ENCODE measurements around the gene GOLT1B.
A peak's percentile ranks its signal among the peaks of the same experiment; 100 is the strongest.

The GOLT1B gene

DNA sequence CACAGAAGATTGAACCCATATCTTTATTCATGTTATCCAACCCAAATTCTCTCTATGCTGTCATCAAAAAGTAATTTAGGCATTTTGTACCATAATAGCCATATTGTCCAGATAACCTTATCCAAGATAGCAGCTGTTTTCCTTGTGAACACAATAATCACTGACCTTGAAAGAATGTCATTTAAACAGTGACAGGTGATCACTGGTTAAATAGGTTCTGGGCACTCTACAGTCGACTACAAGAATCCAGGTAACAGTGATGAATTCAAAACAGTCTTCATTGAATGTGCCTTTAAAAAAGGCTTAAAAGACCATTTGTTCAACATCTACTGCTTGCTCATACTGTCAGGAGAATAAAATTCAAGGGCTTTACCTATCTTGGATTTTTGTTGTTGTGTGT lies 20.0 kb downstream of the GOLT1B start:
- DNase-seq (ENCODE audit: low read depth in 2 of 2, low spot score in 1 of 2), result no peak

DNA sequence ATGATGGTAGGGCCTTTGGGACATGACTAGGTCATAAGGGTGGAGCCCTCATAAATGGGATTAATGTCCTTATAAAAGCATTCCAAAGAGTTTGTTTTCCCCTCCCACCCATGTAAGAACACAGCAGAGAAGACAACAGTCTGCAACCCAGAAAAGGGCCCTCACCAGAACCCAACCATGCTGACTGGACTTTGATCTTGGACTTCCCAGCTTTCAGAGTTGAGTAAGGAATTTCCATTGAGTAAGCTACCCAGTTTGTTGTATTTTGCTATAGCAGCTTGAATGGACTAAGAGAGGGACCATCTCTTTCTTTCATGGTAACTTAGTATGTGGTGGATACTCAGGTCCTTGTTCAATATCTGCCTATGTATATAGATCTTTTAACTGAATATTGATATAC lies 21.6 kb downstream of the GOLT1B start:
- DNase-seq (ENCODE audit: low read depth in 2 of 2, low spot score in 1 of 2), result no peak

DNA sequence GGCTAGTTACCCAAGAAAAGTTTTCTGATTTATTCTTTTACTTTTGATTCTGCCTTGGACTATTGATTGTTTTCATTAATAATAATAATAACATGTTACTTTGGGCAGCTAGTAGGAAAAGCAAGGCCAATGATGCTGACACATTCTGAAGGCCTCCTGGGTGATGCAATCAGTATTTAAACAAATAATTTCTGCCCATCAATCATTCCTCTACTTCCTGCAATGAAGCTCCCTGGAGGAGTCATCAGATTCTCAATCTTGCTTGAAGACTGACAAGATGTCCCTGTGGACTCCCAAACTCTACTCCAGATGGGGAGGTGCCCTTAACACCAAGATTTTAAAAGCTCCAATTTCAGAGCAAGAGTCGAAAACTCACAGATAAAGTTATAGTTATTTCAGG lies 24.5 kb downstream of the GOLT1B start, which contains the start of gene SPX:
SPX (plus strand) TSS at position 244 of the 400 bp plus-strand sequence. CDS start 177 bp downstream, outside the sequence.
- DNase-seq (ENCODE audit: low read depth in 2 of 2, low spot score in 1 of 2), result no peak

DNA sequence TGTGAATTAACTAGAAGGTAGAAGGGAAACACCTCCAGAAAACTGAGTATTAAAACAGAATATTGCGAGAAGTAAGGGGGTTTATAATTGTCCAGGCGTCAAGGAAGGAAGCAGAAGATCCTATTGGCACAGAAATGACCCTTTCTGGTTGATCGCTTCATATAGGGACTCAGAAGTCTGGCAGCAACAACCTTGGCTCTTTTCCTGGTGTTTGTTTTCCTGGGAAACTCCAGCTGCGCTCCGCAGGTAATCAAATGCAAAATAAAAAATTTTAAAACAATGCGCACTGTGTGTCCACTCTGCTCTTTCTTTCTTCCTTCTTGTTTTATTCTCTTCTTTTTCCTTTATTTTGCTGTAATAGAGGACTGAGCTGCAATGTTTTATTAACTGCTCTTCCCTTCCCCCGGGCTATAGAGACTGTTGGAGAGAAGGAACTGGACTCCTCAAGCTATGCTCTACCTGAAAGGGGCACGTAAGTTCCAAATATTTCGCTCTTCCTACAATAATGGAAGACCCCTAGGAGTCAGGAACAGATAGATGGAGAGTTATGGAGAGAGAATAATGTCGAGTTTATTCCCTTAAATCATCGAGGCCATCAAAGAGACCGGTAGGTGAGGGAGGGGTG lies 25.2 kb downstream of the GOLT1B start:
- DNase-seq (ENCODE audit: low read depth in 2 of 2, low spot score in 1 of 2), result no peak

DNA sequence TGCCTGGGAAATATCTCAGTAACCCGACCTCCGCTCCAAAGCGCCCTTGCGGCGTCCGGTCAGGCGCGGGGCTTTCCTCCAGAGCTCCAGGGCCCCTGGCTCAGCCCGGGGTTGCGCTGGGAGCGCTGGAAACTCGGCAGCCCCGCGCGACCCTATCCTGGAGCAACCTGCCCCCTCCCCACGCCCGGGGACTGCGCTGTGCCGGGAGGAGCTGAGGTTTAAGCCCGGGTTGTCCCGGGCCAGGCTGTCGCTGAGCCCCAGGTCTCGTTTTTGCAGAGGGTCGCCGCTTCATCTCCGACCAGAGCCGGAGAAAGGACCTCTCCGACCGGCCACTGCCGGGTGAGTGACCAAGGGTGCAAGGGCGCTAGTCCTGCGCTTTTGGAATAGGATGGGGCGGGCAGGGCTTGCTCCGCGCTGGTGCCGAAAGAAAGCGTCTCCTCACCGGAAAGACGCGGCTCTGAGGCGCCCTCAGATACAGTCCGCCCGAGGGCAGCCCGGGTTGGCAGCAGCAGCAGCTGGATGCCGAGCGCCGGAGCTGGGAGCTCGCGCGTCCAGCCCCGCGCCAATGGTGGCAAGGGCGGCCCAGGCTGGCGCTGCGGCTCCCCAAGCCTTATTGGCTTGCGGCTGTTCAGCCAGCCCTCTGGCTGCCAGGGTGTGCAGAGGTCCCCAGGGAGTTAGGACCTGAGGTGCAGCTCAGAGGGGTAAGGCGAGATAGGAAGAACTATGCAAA lies 26.0 kb downstream of the GOLT1B start:
- peak in 1 of 2 donors; percentile 1 for DNase-seq (ENCODE audit: low read depth in 2 of 2, low spot score in 1 of 2)

DNA sequence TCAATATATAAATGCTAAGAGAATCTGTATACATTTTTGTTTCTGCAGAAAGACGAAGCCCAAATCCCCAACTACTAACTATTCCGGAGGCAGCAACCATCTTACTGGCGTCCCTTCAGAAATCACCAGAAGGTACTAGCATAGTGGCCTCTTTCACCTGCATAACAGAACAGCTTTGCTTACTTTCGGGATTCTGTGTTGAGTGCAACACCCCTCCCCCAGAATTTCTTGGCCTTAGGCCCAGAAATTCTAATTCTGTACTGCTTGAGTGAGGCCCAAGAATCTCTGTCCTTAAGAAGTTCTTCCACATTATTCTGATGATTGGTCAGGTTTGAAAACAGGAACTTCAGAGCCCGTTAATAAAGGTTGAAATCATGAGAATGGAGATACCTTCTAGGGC lies 27.4 kb downstream of the GOLT1B start:
- DNase-seq (ENCODE audit: low read depth in 2 of 2, low spot score in 1 of 2), result no peak

DNA sequence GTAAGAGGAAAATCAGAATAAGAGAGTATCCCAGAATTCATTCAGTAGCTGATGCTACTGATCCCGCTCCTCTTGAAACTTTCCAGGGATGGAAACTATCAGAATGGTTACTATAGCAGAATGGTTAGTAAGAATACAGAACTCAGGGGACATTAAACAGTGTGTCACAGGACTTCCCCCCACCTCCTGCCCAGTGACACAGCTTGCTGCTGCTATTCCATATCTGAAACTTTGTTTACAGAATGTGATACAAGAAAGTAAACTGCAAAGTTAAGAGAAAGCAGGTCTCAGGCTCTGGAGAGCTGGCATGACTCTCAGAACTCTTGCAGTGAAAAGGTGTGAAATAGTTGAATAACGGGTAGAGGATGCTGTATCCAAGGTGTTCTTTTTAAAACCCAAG lies 27.9 kb downstream of the GOLT1B start:
- DNase-seq (ENCODE audit: low read depth in 2 of 2, low spot score in 1 of 2), result no peak

DNA sequence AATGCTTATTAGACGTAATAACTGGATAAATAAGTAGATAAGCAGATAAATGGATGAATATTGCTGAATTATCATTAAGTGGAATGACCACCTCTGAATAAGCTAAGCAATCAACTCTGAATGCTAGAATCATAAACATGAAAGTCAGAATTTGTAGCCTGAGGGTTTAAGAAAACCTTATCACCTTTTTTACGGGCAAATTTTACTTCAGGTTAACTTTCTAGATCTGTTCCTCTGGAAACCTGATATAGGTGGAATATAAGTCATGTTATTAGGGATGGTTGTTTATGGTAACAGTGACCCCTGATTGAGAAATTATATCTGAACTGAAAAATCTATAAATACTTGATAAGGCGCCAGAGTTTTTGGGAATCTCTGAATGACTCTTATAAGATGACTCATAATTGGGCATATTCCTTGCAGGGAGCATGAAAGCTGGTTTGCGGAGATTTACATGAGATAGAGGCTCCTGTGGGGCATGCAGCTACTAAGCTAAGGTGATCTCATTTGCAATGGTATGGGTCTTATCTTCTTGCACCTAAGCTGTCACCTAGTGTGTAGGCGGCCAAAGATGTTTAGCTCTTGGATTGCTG lies 36.6 kb downstream of the GOLT1B start:
- no peak for DNase-seq (ENCODE audit: low read depth in 2 of 2, low spot score in 1 of 2)

DNA sequence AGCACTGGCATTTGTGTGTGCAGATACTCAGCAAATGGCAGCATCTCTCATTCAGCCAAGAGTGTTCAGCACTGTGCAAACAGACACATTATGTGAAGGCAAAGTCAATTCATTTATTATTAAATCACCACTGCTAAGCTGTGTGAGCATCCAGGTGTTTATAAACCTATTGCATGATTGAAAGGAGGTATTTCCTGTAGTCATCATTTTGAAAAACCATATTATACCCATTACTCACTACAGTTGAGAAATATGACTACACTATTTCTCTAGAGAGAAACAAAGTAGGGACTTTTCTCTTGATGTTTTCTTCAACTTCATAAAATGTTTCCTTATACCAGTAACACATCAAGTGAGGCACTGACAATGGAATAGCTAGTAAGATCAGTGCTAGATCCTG lies 38.2 kb downstream of the GOLT1B start:
- DNase-seq (ENCODE audit: low read depth in 2 of 2, low spot score in 1 of 2), result no peak

DNA sequence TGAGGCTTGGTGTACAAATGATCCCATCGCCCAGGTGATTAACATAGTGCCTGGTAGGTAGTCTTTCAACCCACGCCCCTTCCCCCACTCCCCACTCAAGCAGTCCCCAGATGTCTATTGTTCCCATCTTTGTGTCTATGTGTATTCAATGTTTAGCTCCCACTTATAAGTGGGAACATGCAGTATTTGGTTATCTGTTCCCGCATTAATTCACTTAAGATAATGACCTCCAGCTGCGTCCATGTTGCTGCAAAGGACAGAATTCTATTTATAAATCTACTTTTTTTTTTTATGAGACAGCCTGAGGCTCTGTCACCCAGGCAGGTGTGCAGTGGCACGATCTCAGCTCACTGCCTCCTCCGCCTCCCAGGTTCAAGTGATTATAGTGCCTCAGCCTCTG lies 40.2 kb downstream of the GOLT1B start:
- DNase-seq (ENCODE audit: low read depth in 2 of 2, low spot score in 1 of 2), result no peak

DNA sequence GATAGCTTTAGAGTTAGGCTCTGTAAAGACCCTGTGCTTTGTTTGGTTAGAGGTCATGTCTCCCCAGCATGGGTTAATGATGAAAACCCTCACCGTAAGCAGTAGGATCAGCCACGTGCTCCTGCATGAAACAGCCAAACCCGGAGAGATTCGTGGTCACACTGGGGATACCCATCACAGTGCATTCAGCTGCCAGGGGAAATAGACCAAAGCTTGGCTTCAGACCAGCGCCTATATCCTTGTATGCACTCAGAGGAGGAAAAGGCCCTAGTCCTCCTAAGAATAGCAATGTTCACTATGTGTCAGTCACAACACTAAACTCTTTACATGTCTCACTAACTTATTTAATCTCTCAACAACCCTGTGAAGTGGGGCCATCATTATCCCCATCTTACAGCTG lies 40.8 kb downstream of the GOLT1B start:
- DNase-seq (ENCODE audit: low read depth in 2 of 2, low spot score in 1 of 2), result no peak

DNA sequence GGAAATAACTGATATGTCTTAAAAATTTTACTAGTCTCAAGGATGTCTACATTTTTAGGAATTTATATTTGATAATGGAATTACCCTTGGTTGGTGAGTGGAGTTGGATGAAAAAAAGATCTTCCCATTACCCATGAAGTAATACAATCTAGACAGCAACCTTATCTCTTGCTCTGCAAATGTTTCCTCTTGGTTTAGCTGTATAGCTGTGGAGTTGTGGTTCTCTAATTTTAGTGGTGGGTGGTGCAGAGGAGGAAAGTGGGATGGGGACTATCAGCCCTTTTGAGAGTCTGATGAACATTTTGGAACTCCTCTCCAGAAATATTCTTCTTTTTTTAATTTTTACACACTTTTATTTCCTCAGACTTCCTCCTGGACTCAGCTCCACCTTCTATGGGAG lies 41.6 kb downstream of the GOLT1B start:
- DNase-seq (ENCODE audit: low read depth in 2 of 2, low spot score in 1 of 2), result no peak

DNA sequence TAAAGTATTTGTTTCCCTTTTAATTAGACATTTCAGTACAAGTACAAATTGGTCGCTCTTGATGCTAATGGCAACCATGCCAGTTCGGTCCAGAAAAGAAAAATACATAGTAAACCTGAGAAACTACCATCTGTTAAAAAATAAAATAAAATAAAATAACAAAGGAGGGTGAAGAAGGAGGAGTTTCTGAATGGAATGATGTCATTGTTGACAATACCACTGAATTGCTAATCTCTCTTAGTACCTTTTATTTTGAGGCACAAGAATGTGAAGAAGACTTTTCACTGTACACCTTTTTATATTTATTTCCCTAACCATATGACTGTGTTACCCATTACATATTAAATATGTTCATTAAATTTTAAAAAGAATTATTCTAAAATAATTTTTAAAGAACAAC lies 44.0 kb downstream of the GOLT1B start:
- DNase-seq (ENCODE audit: low read depth in 2 of 2, low spot score in 1 of 2), result no peak

DNA sequence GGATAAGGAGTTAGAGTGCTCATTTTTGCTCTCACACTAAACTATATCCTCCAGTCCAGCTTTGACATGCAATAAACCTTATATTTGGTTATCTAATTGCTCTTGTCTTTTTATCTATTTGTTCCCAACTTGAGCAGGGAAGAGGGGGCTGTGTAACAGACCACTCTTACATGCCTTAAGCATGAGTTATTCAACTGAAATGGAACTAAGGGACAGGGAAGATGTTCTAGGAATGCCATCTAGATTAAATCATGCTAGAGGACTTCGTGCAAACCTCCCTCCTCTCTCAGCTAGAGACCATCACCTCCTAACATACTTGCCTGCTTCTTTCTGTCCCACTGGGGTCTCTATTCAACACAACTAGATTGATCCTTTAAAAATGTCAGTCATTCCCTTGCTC lies 45.1 kb downstream of the GOLT1B start:
- DNase-seq (ENCODE audit: low read depth in 2 of 2, low spot score in 1 of 2), result no peak

DNA sequence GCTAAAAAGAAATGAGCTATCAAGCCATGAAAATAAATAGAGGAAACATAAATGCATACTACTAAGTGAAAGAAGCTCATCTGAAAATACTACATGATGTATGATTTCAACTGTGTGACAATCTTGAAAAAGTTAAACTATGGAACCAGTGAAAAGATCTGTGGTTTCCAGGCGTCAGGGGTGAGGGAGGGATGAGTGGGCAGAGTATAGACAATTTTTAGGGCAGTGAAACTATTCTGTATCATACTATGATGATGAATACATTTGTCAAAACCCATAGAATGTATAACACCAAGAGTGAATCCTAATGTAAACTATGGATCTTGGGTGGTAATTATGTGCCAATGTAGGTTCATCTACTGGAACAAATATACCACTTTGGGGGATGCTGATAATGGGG lies 45.8 kb downstream of the GOLT1B start:
- no peak for DNase-seq (ENCODE audit: low read depth in 2 of 2, low spot score in 1 of 2)

DNA sequence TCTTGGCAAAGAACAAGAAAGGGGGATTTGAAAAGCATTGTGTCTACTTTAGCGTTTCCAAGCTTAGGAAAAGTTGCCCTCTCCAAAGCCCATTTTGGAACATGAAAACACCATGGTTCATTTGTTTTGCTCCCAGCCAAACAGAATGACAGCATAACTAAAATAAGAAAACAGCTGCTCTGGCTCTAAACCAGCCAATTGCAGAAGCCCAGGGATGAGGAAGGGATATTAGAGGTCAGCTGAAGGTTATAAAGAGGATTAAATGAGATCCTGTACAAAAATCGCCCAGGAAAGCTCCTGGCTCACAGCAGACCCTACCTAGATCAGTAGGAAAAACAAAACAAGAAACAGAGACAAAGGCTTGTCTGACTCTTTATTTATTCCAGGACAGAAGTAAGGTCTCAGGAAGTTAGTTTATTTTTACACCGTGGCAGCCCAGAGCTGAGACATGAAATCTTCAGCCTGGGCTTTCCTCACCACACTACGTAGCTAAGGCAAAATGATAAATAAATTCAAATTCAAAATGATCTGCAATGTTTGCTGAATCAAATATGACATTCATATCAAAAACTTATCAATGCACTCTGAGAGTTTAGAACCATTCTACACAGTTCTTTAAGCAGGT lies 50.4 kb downstream of the GOLT1B start:
- DNase-seq (ENCODE audit: low read depth in 2 of 2, low spot score in 1 of 2), result no peak

DNA sequence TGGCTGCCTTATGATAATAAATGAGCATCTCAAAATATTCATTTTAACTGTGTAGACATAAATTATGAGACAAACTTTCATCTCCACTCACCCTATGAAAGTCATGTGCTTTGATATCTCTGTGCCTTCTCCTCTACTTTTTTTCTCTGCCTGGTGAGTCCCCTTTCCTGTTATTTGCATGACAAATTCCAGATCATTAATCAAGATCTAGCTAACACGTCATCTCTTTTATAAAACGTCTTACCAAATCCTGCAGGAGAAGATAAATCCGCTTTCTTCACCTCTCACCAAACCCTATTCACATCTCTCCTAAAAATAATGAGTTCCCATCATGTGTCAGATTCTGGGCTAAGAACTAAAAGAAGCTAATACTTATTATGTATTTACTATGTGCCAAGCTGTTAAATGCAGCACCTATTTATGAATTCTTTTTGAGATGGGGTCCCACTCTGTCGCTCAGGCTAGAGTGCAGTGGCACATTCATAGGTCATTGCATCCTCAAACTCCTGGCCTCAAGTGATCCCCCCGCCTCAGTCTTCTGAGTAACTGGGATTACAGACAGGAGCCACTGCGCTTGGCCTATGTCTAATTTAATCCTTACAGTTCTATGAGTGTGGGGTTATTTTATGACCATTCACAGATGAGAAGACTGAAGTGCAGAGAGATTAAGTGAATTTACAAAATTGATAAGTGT lies 51.2 kb downstream of the GOLT1B start:
- DNase-seq (ENCODE audit: low read depth in 2 of 2, low spot score in 1 of 2), result no peak

DNA sequence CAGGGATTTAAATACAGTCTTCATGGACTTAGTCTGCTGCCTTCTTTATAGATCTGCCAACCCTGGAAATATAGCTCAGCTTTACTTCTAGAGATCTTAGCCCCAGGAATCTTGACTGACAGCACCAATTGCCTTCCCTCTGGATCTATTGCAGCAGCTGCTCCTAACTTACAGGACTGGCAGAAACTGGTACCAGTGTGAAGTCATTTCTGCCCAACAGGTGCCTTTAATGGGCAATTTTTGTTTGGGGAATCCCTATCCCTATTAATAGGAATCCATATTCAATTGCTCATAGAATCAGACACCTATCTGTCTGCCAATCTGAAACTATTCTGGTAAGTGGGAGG lies 51.7 kb downstream of the GOLT1B start:
- no peak for DNase-seq (ENCODE audit: low read depth in 2 of 2, low spot score in 1 of 2)

DNA sequence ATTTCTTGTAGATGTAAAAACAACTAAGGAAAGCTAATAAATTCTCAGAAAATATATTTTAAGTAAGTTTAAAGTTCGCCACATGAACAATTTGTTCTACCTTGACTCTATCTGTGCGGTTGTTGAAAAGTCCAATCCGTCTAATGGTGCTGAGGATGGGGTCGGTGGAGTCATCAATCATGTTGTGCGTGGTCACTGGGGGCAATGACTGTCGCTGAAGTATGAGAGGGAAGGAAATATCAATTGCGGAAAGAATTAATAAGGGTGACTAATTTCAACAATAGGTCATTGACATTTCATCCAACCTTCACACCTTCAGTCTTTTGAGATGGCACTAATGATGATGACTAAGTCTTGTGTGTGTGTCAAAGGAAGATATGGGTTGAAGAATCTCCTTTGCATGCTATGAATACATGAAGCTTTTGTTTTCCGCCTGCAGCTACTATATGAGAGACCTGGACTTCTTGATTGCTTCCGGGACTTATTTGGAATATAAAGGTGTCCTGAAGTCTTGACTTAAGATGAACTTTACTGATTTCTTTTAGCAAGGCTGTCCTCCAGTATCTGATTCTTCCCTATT lies 56.6 kb downstream of the GOLT1B start:
- DNase-seq (ENCODE audit: low read depth in 2 of 2, low spot score in 1 of 2), result no peak

DNA sequence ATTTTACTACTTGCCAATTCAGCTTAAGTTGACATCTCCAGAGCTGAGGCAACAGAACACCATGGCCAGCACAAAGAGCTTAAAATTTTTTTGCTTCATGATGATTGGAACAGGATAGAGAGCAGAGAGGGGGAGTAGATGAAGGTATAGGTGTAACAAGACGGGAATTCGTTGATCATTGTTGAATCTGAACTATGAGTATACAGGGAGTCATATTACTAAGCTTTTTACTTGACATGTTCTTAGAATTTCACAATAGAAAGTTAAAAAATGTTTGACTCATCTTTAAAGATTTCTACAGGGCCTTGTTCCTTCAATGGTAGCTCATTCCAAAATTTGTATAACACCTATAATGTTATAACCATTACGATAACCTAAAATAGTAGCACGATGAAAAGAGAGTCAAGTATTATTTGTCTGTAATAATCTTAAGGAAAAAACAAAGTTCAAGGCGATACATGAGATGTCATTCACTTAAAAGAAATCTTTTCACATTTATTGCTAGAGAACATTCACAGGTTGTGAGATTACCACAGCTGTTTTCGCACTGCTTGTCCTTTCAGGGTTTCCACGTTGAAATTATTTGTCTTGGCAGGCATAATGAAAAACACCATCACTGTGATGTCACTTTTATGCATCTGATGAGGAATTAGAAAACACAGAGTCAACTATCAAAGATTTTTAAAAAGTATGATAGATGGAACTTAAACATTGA lies 58.4 kb downstream of the GOLT1B start:
- no peak for DNase-seq (ENCODE audit: low read depth in 2 of 2, low spot score in 1 of 2)

DNA sequence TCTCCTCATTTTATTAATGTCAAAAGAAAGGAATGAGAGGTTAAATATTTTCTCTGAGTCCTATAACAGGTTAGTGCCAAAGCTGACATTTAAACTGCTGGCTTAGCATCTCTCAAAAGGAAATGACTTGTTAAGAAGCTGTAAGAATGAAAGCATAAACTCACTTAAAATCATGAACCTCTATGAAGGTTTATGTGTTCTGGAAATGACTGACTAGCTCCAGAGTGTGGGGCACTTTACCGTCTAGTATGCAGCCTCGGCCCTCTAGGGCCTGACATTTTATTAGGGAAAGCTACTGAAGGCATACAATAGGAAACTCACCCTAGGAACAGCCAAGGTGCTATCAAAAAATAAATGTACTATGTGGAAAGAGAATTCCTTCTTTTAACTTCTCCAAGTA lies 59.6 kb downstream of the GOLT1B start:
- no peak for DNase-seq (ENCODE audit: low read depth in 2 of 2, low spot score in 1 of 2)

Data from stimulated activated CD8-positive, alpha-beta memory T cell treated with anti-CD3 and anti-CD28 coated beads, Interleukin-4, amount 100 ng/mL, for 4 hours (primary cell).